ENCODE data around the gene FDX2. TPM values are rescaled to one million over a fixed set of nuclear protein-coding genes. Genes with fewer than 3 reads are reported as not detected.

Gene FDX2
- 21.8 TPM for polyA plus RNA-seq (2013, experiment 1 of 2)
- 22.8 TPM for polyA plus RNA-seq (2013, experiment 2 of 2)

- Histone ChIP-seq H3K4me1 (ENCODE audit: control insufficient read depth, insufficient read depth, low read depth, low read length) (peaks cover 14% of the 10 kb centered on the region), H3K9ac (ENCODE audit: low read length) (peak within 1 kb of the TSS; percentile 91), H3K4me2 (ENCODE audit: low read length, poor library complexity, severe bottlenecking) (peak within 1 kb of the TSS; percentile 85), H3K4me3 (ENCODE audit: insufficient read depth in 1 of 2, low read depth in 1 of 2, low read length in 2 of 2) (peak within 1 kb of the TSS; percentile 54 to 89), H3K27ac (ENCODE audit: low read length, poor library complexity, severe bottlenecking) (peak within 1 kb of the TSS; percentile 17), H3K27me3 (ENCODE audit: control insufficient read depth in 1 of 2, insufficient read depth in 1 of 2, low read length in 2 of 2) (no peaks in the 10 kb centered on the region), H2BK5ac (ENCODE audit: low read depth, low read length, poor library complexity, severe bottlenecking) (no peak within 1 kb of the TSS), H3K18ac (ENCODE audit: low read depth in 1 of 2, low read length in 2 of 2) (peak within 1 kb of the TSS in 1 of 2 experiments; percentile 75), H3K4ac (ENCODE audit: low read depth in 1 of 2, low read length in 2 of 2) (peak within 1 kb of the TSS in 1 of 2 experiments; percentile 91), H4K91ac (ENCODE audit: low read length) (no peak within 1 kb of the TSS), H2AFZ (ENCODE audit: low read depth, low read length) (peak within 1 kb of the TSS; percentile 66), H4K8ac (ENCODE audit: low read length) (peak within 1 kb of the TSS; percentile 61), H3K9me3 (ENCODE audit: control insufficient read depth, low read length) (no peaks in the 10 kb centered on the region), H3K36me3 (ENCODE audit: control insufficient read depth in 1 of 2, insufficient read depth in 2 of 2, low read depth in 1 of 2, low read length in 2 of 2) (peaks cover 39 to 51% of the 10 kb centered on the region in 2 experiments), H2AK5ac (ENCODE audit: low read length, severe bottlenecking) (no peak within 1 kb of the TSS), H3K23ac (ENCODE audit: low read length in 2 of 2) (no peak within 1 kb of the TSS), H2BK12ac (ENCODE audit: low read length in 2 of 2) (no peak within 1 kb of the TSS), H3K79me1 (replicated peaks; ENCODE audit: low read length, poor library complexity, severe bottlenecking) (peaks cover 28% of the 10 kb centered on the region), H2BK15ac (ENCODE audit: low read depth, poor library complexity, severe bottlenecking) (peak within 1 kb of the TSS; percentile 92), H3K14ac (ENCODE audit: low read length in 2 of 2) (peak within 1 kb of the TSS in 1 of 2 experiments; percentile 80), H2BK120ac (ENCODE audit: low read depth, low read length) (no peak within 1 kb of the TSS)
- DNase-seq: peak; percentile 86
- 1% methylated on average over 55 of the region's 55 CpGs for WGBS
These were observed at the start of gene FDX2 for GRCh38 chr19:10315335-10316214. FDX2 (minus strand) TSS chr19:10316015; CDS start chr19:10315996, 19 bp downstream.

- Histone ChIP-seq H3K9me3 (ENCODE audit: control insufficient read depth, low read length) (peaks cover 3% of the 10 kb centered on the region), H3K23ac (ENCODE audit: low read length in 2 of 2) (no peak overlapping the region), H3K79me1 (replicated peaks; ENCODE audit: low read length, poor library complexity, severe bottlenecking) (peaks cover 18% of the 10 kb centered on the region), H2BK12ac (ENCODE audit: low read length in 2 of 2) (no peak overlapping the region), H3K9ac (ENCODE audit: low read length) (no peak overlapping the region), H2AK5ac (ENCODE audit: low read length, severe bottlenecking) (no peak overlapping the region), H3K27ac (ENCODE audit: low read length, poor library complexity, severe bottlenecking) (no peak overlapping the region), H2BK120ac (ENCODE audit: low read depth, low read length) (no peak overlapping the region), H3K4me1 (ENCODE audit: control insufficient read depth, insufficient read depth, low read depth, low read length) (peaks cover 12% of the 10 kb centered on the region), H4K91ac (ENCODE audit: low read length) (no peak overlapping the region), H3K4me2 (ENCODE audit: low read length, poor library complexity, severe bottlenecking) (no peak overlapping the region), H2BK5ac (ENCODE audit: low read depth, low read length, poor library complexity, severe bottlenecking) (no peak overlapping the region), H3K27me3 (ENCODE audit: control insufficient read depth in 1 of 2, insufficient read depth in 1 of 2, low read length in 2 of 2) (no peaks in the 10 kb centered on the region), H3K36me3 (ENCODE audit: control insufficient read depth in 1 of 2, insufficient read depth in 2 of 2, low read depth in 1 of 2, low read length in 2 of 2) (peaks cover 79 to 83% of the 10 kb centered on the region in 2 experiments), H2AFZ (ENCODE audit: low read depth, low read length) (no peak overlapping the region), H4K8ac (ENCODE audit: low read length) (no peak overlapping the region), H3K4me3 (ENCODE audit: insufficient read depth in 1 of 2, low read depth in 1 of 2, low read length in 2 of 2) (no peak overlapping the region), H2BK15ac (ENCODE audit: low read depth, poor library complexity, severe bottlenecking) (no peak overlapping the region), H3K18ac (ENCODE audit: low read depth in 1 of 2, low read length in 2 of 2) (no peak overlapping the region), H3K4ac (ENCODE audit: low read depth in 1 of 2, low read length in 2 of 2) (no peak overlapping the region), H3K14ac (ENCODE audit: low read length in 2 of 2) (no peak overlapping the region)
- WGBS: 96% methylated on average over 23 of the region's 23 CpGs
- DNase-seq: no peak
These were observed 49.7 kb upstream of the FDX2 start for GRCh38 chr19:10365518-10365917.

GRCh38 chr19:10364644-10365043 lies 48.8 kb upstream of the FDX2 start:
- H3K4me3 ChIP-seq (ENCODE audit: insufficient read depth in 1 of 2, low read depth in 1 of 2, low read length in 2 of 2): no peak overlapping the region
- H2AFZ ChIP-seq (ENCODE audit: low read depth, low read length): no peak overlapping the region
- H3K18ac ChIP-seq (ENCODE audit: low read depth in 1 of 2, low read length in 2 of 2): no peak overlapping the region

GRCh38 chr19:10363789-10364281 lies 48.0 kb upstream of the FDX2 start:
- Histone ChIP-seq H3K79me1 (replicated peaks; ENCODE audit: low read length, poor library complexity, severe bottlenecking) (peaks cover 16% of the 10 kb centered on the region), H2BK12ac (ENCODE audit: low read length in 2 of 2) (no peak overlapping the region), H3K9me3 (ENCODE audit: control insufficient read depth, low read length) (peaks cover 3% of the 10 kb centered on the region), H4K8ac (ENCODE audit: low read length) (peak overlapping the region; percentile 9), H2AFZ (ENCODE audit: low read depth, low read length) (no peak overlapping the region), H3K4me3 (ENCODE audit: insufficient read depth in 1 of 2, low read depth in 1 of 2, low read length in 2 of 2) (no peak overlapping the region), H3K4me2 (ENCODE audit: low read length, poor library complexity, severe bottlenecking) (no peak overlapping the region), H3K27me3 (ENCODE audit: control insufficient read depth in 1 of 2, insufficient read depth in 1 of 2, low read length in 2 of 2) (no peaks in the 10 kb centered on the region), H3K36me3 (ENCODE audit: control insufficient read depth in 1 of 2, insufficient read depth in 2 of 2, low read depth in 1 of 2, low read length in 2 of 2) (peaks cover 76 to 78% of the 10 kb centered on the region in 2 experiments), H2BK120ac (ENCODE audit: low read depth, low read length) (no peak overlapping the region), H4K91ac (ENCODE audit: low read length) (no peak overlapping the region), H3K18ac (ENCODE audit: low read depth in 1 of 2, low read length in 2 of 2) (no peak overlapping the region), H3K4me1 (ENCODE audit: control insufficient read depth, insufficient read depth, low read depth, low read length) (peaks cover 12% of the 10 kb centered on the region), H3K27ac (ENCODE audit: low read length, poor library complexity, severe bottlenecking) (no peak overlapping the region), H3K23ac (ENCODE audit: low read length in 2 of 2) (no peak overlapping the region), H3K14ac (ENCODE audit: low read length in 2 of 2) (no peak overlapping the region), H3K9ac (ENCODE audit: low read length) (no peak overlapping the region), H2BK15ac (ENCODE audit: low read depth, poor library complexity, severe bottlenecking) (no peak overlapping the region), H2BK5ac (ENCODE audit: low read depth, low read length, poor library complexity, severe bottlenecking) (no peak overlapping the region), H2AK5ac (ENCODE audit: low read length, severe bottlenecking) (no peak overlapping the region), H3K4ac (ENCODE audit: low read depth in 1 of 2, low read length in 2 of 2) (no peak overlapping the region)
- 85% methylated on average over 11 of the region's 12 CpGs for WGBS
- no peak for DNase-seq

More at GRCh38 chr19:10364644-10365043, 48.8 kb upstream of the FDX2 start:
- Histone ChIP-seq H2BK12ac (ENCODE audit: low read length in 2 of 2) (no peak overlapping the region), H3K14ac (ENCODE audit: low read length in 2 of 2) (no peak overlapping the region), H3K9me3 (ENCODE audit: control insufficient read depth, low read length) (peaks cover 3% of the 10 kb centered on the region), H2BK120ac (ENCODE audit: low read depth, low read length) (no peak overlapping the region), H3K9ac (ENCODE audit: low read length) (no peak overlapping the region), H2AK5ac (ENCODE audit: low read length, severe bottlenecking) (no peak overlapping the region), H2BK5ac (ENCODE audit: low read depth, low read length, poor library complexity, severe bottlenecking) (no peak overlapping the region), H4K91ac (ENCODE audit: low read length) (no peak overlapping the region), H3K23ac (ENCODE audit: low read length in 2 of 2) (no peak overlapping the region), H3K4ac (ENCODE audit: low read depth in 1 of 2, low read length in 2 of 2) (no peak overlapping the region), H3K4me2 (ENCODE audit: low read length, poor library complexity, severe bottlenecking) (no peak overlapping the region), H3K4me1 (ENCODE audit: control insufficient read depth, insufficient read depth, low read depth, low read length) (peaks cover 12% of the 10 kb centered on the region), H3K79me1 (replicated peaks; ENCODE audit: low read length, poor library complexity, severe bottlenecking) (peaks cover 16% of the 10 kb centered on the region), H3K36me3 (ENCODE audit: control insufficient read depth in 1 of 2, insufficient read depth in 2 of 2, low read depth in 1 of 2, low read length in 2 of 2) (peaks cover 78 to 79% of the 10 kb centered on the region in 2 experiments), H2BK15ac (ENCODE audit: low read depth, poor library complexity, severe bottlenecking) (no peak overlapping the region), H4K8ac (ENCODE audit: low read length) (no peak overlapping the region), H3K27me3 (ENCODE audit: control insufficient read depth in 1 of 2, insufficient read depth in 1 of 2, low read length in 2 of 2) (no peaks in the 10 kb centered on the region), H3K27ac (ENCODE audit: low read length, poor library complexity, severe bottlenecking) (no peak overlapping the region)
- 97% methylated on average over 19 of the region's 19 CpGs for WGBS
- DNase-seq: no peak

Data from mesenchymal stem cell (in vitro differentiated cells and primary cell).